ENCODE measurements around the gene HOXC12.
A peak's percentile ranks its signal among the peaks of the same experiment; 100 is the strongest.

The HOXC12 gene

DNA sequence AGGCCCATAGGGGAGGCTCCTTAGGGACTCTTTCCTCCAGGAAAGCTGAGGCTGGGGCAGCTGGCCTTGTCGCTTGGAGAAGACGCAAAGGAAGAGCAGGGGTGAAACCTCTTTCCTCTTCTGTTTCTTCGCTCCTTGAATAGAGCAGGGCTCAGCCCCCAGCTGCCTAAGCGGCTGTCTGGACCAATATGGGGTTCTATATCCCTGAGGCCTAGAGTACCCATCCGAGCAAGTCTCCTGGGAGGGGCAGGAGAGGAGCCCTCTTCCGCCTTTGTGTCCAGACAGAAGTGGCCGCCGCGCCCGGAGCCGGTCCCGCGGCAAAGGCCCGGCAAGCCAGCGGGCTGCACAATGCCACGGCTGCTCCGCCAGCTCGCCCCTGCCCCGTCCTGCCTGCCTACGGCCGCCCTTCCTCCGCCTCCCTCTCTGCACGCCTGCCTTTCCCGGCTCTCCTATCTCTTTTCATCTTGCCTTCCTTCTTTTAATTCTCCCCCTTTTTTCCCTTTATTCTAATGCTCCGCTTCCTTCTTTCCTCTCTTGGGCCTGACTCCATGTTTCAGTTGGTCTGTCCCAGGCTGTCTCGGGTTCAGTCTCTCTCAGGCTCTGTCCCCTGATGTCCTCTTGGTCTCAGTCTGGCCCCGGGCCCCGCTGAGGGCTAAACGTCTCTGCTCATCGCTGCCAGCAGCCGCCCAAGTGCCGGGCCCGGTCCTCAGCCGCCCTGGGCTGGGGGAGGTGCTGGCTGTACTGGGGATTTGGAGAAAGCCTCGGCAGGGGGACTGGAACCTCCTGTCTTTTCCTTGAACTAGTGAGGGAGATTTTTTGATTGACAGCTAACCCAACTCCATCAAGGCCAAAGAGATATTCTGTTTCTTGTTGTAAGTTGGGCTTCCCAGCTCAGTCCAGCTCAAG, 42.8 kb downstream of the HOXC12 start:
- no peak for DNase-seq (ENCODE audit: low read depth)

DNA sequence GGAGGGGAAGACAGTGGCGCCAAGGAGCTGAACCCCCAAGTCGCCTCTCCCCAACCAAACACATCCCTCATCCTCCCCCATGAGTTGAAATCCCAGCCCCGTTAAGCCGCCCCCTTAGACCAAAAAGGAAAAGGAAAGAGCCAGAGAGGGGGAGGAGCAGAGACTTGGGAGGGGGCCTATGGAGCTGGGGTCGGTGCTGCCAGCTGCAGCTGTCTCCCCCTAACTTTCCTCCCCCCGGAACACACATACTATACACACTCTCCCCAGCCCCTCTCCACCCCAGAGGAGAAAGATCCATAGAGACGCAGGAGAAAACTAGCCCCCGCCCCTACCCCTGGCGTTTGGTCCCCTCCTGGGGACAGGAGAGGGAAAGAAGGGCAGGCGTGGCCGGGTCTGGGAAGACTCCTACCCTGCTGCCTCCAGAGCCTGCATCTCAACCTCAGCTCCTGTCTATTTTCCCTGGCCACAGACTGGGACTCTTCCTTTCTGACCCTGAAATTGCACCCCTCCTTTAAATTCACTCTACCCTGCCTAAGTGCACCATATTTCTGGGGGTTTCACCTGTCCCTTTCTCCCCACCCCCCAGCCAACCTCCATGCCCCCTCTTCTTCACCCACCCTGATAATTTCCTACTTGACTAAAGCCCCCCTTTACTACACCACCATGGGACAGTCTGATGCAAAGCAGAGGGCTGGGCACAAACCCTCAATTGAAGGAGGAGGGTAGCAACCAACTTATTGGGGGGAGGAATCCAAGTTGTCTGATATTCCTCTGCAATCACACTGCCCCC, 43.6 kb downstream of the HOXC12 start:
- no peak for DNase-seq (ENCODE audit: low read depth)

DNA sequence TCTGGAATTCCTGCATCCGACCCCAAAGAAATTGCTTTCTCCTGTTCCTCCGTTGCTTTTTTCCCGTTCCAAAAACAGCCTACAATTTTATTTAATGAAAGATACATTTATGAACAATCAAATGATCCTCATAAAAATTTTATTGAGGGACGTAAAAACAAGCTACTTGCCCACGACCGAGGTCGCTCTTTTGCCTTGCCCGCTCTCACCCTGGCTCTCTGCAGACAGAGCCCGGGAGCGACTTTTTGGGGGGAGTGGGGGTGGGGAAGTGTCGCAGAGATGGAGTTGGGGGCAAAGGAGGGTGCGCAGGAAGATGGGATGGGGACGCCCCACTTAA, 44.2 kb downstream of the HOXC12 start:
- no peak for DNase-seq (ENCODE audit: low read depth)

DNA sequence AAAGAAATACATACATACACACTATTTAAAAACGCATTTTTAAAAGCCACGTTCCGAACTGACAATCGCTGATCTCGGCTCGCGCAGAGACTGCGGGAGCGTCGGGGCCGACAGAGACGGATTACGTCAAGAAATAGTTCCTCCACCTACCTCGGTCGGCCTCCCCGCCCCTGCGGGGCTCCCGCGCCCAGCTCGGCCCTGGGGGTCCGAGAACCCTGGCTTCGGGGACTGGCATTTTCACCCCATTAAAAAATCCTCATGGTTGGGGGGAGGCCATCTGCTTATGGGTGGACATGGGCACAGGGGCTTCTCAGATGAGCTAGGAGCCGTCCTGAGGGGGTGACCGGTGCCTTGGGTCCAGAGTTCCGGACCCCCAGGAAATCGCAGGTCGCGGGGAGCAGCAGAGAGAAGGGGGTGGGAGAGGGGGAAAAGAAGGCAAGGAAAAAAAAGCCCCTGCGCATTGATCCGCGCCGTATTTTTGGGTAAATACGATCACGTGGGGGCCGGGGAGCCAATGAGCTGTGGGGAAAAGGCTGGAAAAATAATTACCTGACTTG, 44.9 kb downstream of the HOXC12 start:
- peak; percentile 59 for DNase-seq (ENCODE audit: low read depth)

DNA sequence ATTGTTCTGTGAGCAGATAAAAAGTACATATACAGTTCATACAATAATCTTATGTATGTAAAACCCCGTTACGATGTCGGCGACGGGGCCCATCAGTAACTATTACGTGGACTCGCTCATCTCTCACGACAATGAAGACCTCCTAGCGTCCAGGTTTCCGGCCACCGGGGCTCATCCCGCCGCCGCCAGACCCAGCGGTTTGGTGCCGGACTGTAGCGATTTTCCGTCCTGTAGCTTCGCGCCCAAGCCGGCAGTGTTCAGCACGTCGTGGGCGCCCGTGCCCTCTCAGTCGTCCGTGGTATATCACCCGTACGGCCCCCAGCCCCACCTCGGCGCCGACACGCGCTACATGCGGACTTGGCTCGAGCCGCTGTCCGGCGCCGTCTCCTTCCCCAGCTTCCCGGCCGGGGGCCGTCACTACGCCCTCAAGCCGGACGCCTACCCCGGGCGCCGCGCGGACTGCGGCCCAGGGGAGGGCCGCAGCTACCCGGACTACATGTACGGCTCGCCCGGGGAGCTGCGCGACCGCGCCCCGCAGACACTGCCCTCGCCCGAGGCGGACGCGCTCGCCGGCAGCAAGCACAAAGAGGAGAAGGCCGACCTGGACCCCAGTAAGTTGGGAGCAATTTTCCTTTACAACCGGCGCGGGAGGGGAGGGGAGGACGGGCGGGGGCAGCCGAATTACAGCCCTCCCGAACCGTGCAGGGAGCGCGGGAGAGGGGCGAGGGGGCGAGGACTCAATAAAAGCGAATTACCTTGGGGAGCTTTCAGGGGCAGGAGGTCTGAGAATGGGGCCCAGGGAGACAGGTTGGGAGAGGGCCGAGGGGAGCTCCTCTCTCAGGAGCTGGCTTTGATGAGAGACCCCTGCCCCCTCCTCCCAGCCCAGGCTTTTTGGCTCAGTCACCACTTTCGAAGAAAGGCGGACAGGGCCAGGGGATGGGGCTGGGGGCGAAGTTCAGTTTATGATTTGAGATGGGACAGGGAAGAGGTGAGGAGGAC, 45.7 kb downstream of the HOXC12 start, which contains the start of gene HOXC9:
HOXC9 (plus strand) TSS at position 46 of the 999 bp plus-strand sequence; CDS start at position 74, 28 bp downstream.
- DNase-seq (ENCODE audit: low read depth), result peak; percentile 16

DNA sequence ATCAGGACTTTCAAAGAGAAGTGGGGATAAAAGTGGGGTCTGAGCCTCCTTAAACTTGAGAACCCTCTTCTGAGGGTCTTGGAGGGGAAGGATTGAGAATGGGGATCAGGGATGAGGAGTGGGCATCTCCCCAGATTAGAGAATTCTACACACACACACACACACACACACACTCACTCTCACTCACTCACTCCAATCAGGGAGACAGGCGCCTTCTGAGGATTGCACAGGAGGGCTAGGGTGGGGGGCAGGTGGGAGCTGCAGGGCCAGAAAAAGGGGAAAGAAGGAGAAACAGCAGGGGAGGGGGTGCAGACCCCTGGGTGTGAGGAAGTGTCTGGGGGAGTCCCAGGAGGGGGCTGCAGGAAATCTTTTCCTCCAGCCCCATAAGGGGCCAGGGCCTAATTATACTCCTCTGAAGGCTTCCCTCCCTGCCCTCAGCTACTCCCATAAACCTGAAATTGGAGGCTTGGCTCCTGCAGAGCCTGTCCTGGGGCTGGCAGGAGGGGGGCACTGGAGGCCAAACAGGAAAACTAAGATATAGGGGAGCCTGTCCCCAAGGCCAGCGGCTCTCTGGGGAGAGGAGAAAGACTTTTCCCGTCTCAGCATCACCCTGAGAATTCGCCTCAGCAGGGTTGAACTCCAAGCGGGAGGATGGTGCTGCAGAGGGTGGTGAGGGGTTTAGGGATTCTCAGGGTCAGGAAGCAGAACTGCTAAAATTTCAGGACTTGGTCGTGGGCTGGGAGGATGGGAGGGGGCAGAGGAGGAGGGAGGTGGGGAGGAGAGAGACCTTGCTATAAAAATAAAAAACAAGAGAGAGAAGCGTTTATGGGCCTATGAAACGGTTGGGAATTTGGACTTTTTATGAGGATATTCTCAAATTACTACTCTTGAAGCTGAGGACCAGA, 46.8 kb downstream of the HOXC12 start:
- no peak for DNase-seq (ENCODE audit: low read depth)

DNA sequence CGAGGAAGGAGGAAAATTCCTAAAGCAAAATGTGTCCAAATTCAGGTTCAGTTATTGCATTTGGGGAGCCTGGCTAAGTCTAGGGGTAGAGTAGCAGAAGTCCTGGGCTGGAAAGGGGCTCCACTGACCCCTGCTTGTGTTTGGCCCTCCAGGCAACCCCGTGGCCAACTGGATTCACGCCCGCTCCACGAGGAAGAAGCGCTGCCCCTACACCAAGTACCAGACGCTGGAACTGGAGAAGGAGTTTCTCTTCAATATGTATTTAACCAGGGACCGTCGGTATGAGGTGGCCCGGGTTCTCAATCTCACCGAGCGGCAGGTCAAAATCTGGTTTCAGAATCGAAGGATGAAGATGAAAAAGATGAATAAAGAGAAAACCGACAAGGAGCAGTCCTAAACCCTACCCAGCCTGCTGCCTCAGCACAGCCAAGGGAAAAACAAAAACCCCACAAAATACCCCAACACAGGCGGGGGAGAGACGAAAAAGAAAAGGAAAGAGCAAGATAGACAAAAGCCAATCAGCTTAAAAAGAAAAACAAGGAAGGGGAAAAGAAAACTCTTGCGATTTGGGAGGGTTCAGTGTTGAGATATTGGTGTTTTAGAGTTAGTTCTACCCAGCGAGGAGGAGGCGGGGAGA, 47.7 kb downstream of the HOXC12 start:
- DNase-seq (ENCODE audit: low read depth), result no peak

DNA sequence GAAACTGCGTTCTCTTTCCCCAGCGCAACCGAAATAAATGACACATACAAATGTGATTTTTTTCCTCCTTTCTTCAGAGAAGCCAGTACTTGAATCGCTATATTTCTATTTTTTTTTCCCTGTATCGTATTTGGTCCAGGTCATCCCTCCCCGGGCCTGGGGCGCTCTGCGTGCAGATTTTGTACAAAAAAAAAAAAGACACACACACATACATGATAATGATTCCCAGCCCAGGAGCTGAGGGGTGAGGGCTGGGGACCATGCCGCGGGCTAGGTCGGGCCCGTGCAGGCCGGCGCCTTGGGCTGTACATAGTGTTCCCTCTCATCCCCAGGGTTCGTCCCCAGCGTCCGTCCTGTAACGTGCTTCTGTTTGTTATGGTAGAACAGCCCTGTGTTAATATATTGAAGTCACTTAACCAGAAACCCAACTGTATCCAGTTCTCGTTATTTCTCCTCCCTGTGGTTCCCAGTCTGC, 48.2 kb downstream of the HOXC12 start:
- no peak for DNase-seq (ENCODE audit: low read depth)

DNA sequence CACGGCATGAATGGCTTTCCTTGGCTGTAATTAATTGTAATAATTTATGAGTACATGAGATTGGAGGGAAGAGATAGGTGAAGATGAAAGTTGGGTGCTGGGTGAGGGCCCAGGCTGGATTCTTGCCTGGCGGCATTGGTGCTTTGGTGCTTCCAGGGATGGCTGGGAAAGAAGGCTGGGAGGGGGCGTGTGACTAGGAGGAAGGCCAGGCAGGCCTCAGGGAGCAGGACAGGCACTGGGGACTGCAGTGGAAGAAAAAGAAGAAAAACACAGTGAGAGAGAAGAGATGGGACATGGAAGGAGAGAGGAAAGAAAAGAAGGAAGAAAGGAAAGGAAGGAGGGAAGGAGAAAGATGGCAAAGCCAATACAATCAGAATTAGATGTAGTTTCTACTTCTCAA, 48.9 kb downstream of the HOXC12 start:
- DNase-seq (ENCODE audit: low read depth), result no peak

DNA sequence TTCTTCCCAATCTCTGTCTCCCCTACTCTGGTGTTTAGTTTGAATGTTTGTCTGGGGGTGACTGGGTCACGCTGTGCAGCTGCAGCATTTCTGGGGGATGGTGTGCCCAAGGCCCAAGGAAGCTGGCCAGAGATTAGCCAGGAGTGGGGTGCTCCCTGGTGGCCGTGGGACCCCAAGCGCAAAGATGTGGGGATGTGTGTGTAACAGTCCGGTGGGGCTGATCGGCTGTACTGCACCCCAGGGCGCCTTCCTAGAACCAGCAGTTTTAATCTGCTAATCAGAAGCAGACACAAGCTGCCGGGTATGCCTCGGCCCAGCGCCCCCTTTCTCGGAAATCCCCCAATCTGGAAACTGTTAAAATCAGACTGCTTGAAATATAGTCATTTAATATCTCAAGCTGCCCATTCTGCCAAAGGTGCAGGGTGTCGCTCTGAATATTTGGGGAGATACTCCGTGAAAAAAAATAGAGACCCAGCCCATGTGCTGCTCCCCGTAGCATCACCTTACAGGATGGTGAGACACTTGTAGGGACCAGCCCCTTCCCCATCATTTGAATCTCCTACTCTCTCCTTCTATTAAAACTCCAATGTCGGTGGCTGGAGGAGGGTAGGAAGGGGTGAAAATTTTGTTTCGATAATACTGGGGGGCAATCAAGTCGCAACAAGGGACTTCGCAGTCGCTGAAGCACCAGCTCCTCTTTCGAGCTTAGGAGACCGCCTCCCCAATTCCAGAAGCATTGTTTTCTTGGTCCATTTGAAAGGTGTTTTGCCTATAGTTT, 49.5 kb downstream of the HOXC12 start:
- DNase-seq (ENCODE audit: low read depth), result no peak

DNA sequence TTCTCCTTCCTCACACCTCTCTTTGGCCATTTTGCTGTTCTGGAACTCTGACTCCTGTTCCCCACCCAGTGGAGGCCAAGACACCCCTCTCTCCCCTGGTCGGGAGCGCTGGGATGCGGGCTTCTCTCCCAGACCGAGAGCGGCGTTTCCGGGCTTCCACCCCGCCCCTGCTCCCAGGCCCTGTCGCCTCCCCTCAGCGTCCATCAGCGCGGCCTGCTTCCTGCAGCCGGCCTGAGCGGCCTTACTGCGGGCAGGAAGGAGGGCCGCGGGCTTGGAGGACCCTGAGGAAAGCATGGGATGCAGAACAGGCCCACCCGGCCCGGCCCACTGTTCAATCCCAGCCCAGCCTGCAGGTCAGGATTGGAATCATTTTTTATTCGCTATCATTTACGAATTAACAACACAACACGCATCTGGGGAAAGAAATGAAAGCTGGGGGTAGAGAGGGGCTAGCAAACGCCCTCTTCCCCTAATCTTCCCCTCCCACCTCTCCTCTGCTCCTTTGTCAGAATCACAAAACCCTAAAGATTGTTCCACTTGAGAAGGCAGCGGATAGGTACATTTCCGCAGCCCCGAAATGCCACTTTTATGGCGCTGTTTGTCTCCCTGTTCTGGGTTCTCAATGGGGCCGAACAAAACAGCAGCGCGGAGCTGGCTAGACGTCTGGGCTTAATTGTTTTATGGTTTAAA, 50.3 kb downstream of the HOXC12 start:
- no peak for DNase-seq (ENCODE audit: low read depth)

DNA sequence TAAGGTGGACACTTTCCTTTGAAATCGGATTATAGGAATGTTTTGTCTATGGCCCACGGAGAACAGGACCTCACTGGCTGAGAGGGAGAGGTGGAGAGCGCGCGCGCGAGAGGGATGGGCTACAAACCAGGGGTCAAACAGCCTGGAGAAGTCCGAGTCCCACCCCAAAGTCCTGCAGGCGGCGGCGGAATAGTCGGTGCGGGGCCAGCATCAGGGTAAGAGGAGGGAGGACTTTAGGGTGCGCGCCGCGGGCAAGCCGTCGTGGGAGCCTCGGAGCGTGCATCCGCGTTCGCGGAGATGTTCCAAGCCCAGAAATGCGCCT, 50.8 kb downstream of the HOXC12 start:
- no peak for DNase-seq (ENCODE audit: low read depth)

DNA sequence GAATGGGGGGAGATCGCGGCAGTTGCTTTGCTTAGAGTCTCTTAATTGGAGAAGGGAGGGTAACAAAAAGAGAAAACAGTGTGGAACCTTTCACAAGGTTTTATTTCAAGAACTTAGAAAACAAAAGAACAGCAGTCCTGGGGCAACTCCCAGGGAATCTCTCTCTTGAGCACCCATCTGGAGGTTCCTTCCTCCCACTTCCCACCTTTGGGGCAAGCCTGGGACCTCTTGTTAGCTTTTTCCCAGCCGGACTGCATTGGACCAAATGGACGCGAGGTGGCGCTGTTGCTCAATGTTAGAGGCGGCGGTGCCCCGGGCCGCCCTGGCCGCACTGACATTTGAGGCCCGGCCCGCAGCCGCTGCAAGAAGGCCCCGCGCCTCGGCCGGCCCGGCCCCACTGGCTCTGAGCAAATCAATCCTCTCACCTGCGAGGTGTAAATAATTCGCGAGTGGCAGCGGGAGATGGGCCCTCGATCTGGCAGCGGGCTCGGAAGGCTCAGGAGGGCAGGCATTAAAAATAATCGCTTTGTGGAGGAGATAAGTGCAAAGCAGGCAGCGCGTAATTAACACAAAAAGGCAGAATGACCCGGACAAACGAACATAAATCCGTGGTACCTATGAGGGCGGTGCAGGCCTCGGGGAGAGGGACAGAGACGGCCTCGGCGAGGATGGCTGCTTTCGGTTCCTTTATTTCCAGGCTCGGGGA, 51.3 kb downstream of the HOXC12 start:
- DNase-seq (ENCODE audit: low read depth), result peak; percentile 61

DNA sequence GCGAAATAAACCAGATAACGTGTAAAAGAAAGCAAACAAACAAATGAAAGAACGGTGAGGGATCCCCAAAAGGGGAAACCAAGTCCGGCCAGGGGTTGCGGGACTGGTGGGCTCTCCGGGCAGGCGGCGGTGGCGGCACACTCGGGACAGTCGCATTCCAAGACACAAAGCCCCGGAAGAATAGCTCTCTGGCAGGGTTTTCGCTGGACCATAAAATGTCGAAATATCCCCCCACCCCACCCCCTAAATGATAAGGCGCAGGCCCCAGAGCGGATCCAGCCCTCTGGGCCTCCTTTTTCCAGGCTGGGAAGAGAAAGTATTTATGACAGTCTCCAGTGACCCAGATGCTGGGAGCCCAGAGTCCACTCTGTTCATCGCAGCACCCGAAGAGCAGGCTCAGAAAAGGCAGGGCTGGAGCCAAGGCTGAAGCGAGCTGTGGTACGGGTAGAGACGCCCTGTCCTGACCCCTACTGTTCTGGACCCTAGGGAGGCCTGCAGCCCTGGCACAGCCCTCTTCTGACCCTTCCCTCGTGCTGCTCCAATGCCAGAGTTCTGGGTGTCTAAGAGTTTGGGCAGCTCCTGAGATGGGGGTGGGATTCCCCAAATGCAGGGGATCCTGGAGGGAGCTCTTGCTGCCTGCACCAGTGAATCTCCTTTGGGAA, 52.0 kb downstream of the HOXC12 start:
- no peak for DNase-seq (ENCODE audit: low read depth)

DNA sequence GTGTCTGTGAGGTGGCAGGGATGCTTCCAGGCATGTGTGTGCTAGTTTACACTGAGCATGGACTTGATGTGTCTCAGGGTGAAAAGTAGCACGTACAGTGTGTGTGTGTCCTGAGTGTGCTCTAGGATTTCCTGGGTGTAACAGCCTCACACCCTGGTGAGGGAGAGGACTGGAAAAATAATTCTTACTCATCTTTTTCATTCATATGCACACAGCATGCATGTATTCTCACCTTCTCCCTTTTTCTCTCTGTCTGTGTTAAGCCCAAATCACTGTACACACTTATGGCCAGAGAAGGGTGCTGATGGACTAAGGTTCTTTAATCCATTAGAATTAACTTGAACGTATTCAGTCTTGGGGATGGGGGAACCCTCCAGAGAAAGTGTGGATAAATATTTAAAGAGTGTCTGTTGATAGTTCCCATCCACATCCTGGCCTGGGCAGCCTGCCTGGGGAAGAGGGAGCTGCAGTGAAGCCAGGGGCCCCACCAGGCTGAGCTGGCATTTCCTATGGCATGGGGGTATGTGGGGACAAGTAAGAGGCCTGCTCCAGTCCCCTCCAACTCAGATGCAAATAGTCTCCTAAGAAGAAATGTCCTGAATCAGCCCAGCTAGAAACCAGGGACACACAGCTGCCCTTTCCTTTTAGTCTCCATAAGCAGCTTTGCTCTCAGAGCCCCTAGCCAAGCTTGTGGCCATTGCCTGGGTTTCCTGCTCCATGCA, 53.0 kb downstream of the HOXC12 start:
- DNase-seq (ENCODE audit: low read depth), result no peak

DNA sequence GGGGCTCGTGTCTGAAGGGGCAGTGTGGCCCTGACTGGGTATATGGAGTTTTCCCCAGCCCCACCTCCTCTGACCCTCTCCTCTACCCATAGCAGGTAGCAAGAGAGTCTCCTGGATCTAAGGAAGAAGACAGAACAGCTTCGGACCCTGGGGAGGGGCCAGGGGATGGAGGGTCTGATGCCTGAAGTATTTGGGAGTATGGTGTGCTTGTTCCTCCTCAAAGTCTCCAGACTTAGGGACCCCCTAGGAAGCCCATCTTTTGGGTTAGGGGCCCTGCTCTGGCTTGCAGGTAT, 53.5 kb downstream of the HOXC12 start:
- no peak for DNase-seq (ENCODE audit: low read depth)

Measured in iris pigment epithelial cell (primary cell).